HG02763 (cell line): ENCODE results near the gene DDHD1.
"Not testable (repeated sequence)": the region's sequence is repeated elsewhere in the genome, so short reads cannot be mapped to it uniquely, and the experiment has no call there.

Source experiments
- ATAC-seq: cut with Tn5 transposase; IDR thresholded peaks from one replicate; pipeline ENCODE4 v1.9.1; 2021; ENCODE audit warnings: mild to moderate bottlenecking, moderate library complexity; ENCODE audit not compliant: unreplicated experiment

The DDHD1 gene

GRCh38 chr14:53109105-53110041 is 43.8 kb downstream of the DDHD1 start:
- ATAC-seq = peak; percentile 80

- ATAC-seq = no peak
These were observed 44.6 kb downstream of the DDHD1 start for GRCh38 chr14:53108292-53109104.

- ATAC-seq = no peak
These were observed 46.4 kb downstream of the DDHD1 start for GRCh38 chr14:53106768-53107167.

GRCh38 chr14:53103636-53104340 is 49.3 kb downstream of the DDHD1 start:
- no peak for ATAC-seq

- no peak for ATAC-seq
These were observed 59.9 kb downstream of the DDHD1 start for GRCh38 chr14:53093206-53093605.

- no peak for ATAC-seq
These were observed 62.3 kb downstream of the DDHD1 start for GRCh38 chr14:53090853-53091252.

- not testable (repeated sequence) for ATAC-seq
These were observed 68.2 kb downstream of the DDHD1 start for GRCh38 chr14:53084954-53085353.

GRCh38 chr14:53064475-53064874 is 88.6 kb downstream of the DDHD1 start:
- ATAC-seq = no peak

- ATAC-seq = no peak
These were observed 90.3 kb downstream of the DDHD1 start for GRCh38 chr14:53062856-53063255.

GRCh38 chr14:53060046-53060445 is 93.1 kb downstream of the DDHD1 start:
- ATAC-seq = no peak

GRCh38 chr14:53055003-53055402 is 98.1 kb downstream of the DDHD1 start:
- ATAC-seq = peak; percentile 51

GRCh38 chr14:53054457-53054856 is 98.7 kb downstream of the DDHD1 start:
- no peak for ATAC-seq

- ATAC-seq = no peak
These were observed 104.5 kb downstream of the DDHD1 start for GRCh38 chr14:53048631-53049030.

GRCh38 chr14:53047307-53048069 is 105.6 kb downstream of the DDHD1 start:
- ATAC-seq = no peak

- no peak for ATAC-seq
These were observed 108.6 kb downstream of the DDHD1 start for GRCh38 chr14:53044486-53044885.

- no peak for ATAC-seq
These were observed 110.0 kb downstream of the DDHD1 start for GRCh38 chr14:53043027-53043581.

- ATAC-seq = no peak
These were observed 110.6 kb downstream of the DDHD1 start for GRCh38 chr14:53042480-53042879.

GRCh38 chr14:53041067-53041466 is 112.1 kb downstream of the DDHD1 start:
- ATAC-seq = no peak

- ATAC-seq = no peak
These were observed 114.5 kb downstream of the DDHD1 start for GRCh38 chr14:53038629-53039028.

GRCh38 chr14:53037016-53037415 is 116.1 kb downstream of the DDHD1 start:
- no peak for ATAC-seq
